ENCODE data around the gene RNF25. TPM values are rescaled to one million over a fixed set of nuclear protein-coding genes. Genes with fewer than 3 reads are reported as not detected.

The RNF25 gene
- polyA plus RNA-seq, 12 donors = 11.3 to 44.8 (median 26.1) TPM; not detected in 1

- no peak for DNase-seq
These were observed 22.8 kb upstream of the RNF25 start for GRCh38 chr2:218694405-218695145.

- peak; percentile 24 for DNase-seq
These were observed 19.4 kb upstream of the RNF25 start for GRCh38 chr2:218691234-218691633.

GRCh38 chr2:218687400-218688060 lies 15.7 kb upstream of the RNF25 start:
- DNase-seq = peak; percentile 81

- DNase-seq = no peak
These were observed 8.3 kb upstream of the RNF25 start for GRCh38 chr2:218680061-218680460.

GRCh38 chr2:218679119-218679518 lies 7.3 kb upstream of the RNF25 start:
- DNase-seq = no peak

- DNase-seq = no peak
These were observed 627 bp downstream of the RNF25 start for GRCh38 chr2:218671097-218671653.

GRCh38 chr2:218664653-218665052 lies 7.1 kb downstream of the RNF25 start:
- DNase-seq = no peak

- DNase-seq = no peak
These were observed 7.9 kb downstream of the RNF25 start for GRCh38 chr2:218663901-218664300.

- no peak for DNase-seq
These were observed 9.0 kb downstream of the RNF25 start for GRCh38 chr2:218662827-218663226.

- no peak for DNase-seq
These were observed 9.4 kb downstream of the RNF25 start for GRCh38 chr2:218662377-218662776.

- no peak for DNase-seq
These were observed 11.8 kb downstream of the RNF25 start for GRCh38 chr2:218659988-218660358.

- DNase-seq = peak; percentile 88
These were observed 12.4 kb downstream of the RNF25 start, which contains the start of the genes BCS1L and ZNF142 for GRCh38 chr2:218659258-218659987. BCS1L (plus strand) TSS chr2:218659683; CDS start chr2:218660988, 1,305 bp downstream. ZNF142 (minus strand) TSS chr2:218659623; CDS start chr2:218656429, 3,194 bp downstream.

GRCh38 chr2:218658671-218659257 lies 13.0 kb downstream of the RNF25 start:
- peak; percentile 15 for DNase-seq

- DNase-seq = no peak
These were observed 16.1 kb downstream of the RNF25 start for GRCh38 chr2:218655751-218656150.

GRCh38 chr2:218648787-218649100 lies 23.1 kb downstream of the RNF25 start:
- DNase-seq = no peak

- peak; percentile 43 for DNase-seq
These were observed 23.6 kb downstream of the RNF25 start for GRCh38 chr2:218648088-218648786.

GRCh38 chr2:218645126-218645525 lies 26.7 kb downstream of the RNF25 start:
- no peak for DNase-seq

- no peak for DNase-seq
These were observed 27.1 kb downstream of the RNF25 start for GRCh38 chr2:218644721-218645120.

GRCh38 chr2:218643751-218644310 lies 28.0 kb downstream of the RNF25 start:
- no peak for DNase-seq

- DNase-seq = no peak
These were observed 29.0 kb downstream of the RNF25 start for GRCh38 chr2:218642786-218643185.

GRCh38 chr2:218642121-218642656 lies 29.6 kb downstream of the RNF25 start:
- no peak for DNase-seq
